Erythroblast (primary cell): Measurements from ENCODE around the gene REL.

ENCODE experiments used
- GATA1 ChIP-seq: IDR thresholded peaks from 2 replicates; pipeline ENCODE4 v1.6.1; 2011; ENCODE audit warnings: low read depth, mild to moderate bottlenecking, control low read depth, low read length, moderate library complexity
- POLR2A ChIP-seq: IDR thresholded peaks from 2 replicates; pipeline ENCODE4 v1.6.1; 2011; ENCODE audit warnings: mild to moderate bottlenecking, low read length

GRCh38 chr2:60886991-60887390 is 5.6 kb downstream of the REL start:
- no peak for TF ChIP-seq POLR2A
- no peak for TF ChIP-seq GATA1
